Measurements from ENCODE around the gene DDX1.

DDX1 gene

DNA sequence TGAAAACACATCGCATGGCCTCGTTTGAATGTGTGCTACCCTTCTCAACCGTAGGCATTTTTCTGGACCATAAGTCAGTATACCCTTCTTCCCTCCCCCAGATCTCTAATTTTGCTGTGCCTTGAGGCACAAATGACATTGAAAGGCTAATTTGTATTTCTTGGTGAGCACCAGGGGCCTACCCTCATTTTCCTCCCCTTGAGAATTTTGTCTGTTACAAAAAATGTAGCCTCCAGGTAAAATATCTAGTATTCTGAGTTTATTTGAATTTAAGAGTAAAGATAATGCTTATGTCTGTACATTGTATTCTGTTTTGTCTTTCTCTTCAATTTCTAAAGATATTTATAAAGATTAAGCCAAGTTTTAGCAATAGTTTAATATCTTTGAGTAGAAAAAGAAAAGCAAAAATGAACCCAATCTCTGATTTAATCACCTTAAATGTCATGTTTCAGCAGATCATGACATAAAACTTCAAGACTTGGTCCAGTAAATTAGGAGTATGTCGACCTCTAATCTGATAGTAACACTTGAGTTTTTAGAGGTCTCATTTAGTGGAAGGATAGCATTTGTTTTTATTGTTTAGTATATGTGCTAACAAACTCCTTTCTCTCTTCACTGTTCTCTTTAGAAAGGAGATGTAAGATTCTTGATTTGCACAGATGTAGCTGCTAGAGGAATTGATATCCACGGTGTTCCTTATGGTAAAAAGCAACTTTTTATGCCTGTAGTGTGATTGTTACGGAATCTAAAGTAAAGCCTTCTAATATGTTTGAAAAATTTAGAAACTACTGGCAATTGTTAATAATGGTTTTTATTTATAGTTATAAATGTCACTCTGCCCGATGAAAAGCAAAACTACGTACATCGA is 36.4 kb downstream of the DDX1 start:
- TF ChIP-seq, protein P1, sequence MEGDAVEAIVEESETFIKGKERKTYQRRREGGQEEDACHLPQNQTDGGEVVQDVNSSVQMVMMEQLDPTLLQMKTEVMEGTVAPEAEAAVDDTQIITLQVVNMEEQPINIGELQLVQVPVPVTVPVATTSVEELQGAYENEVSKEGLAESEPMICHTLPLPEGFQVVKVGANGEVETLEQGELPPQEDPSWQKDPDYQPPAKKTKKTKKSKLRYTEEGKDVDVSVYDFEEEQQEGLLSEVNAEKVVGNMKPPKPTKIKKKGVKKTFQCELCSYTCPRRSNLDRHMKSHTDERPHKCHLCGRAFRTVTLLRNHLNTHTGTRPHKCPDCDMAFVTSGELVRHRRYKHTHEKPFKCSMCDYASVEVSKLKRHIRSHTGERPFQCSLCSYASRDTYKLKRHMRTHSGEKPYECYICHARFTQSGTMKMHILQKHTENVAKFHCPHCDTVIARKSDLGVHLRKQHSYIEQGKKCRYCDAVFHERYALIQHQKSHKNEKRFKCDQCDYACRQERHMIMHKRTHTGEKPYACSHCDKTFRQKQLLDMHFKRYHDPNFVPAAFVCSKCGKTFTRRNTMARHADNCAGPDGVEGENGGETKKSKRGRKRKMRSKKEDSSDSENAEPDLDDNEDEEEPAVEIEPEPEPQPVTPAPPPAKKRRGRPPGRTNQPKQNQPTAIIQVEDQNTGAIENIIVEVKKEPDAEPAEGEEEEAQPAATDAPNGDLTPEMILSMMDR (IDR thresholded peaks at IDR 0.05; ENCODE audit: low read depth, low read length), result no peak
- DNase-seq, result no peak
- no peaks in the 10 kb centered on the region for H3K9me3 ChIP-seq
- no peak overlapping the region for H3K4me3 ChIP-seq (ENCODE audit: low read depth, low read length)
- peaks cover 94% of the 10 kb centered on the region for H3K36me3 ChIP-seq
- H3K4me1 ChIP-seq, result no peaks in the 10 kb centered on the region
- no peaks in the 10 kb centered on the region for H3K27me3 ChIP-seq

- H3K36me3 ChIP-seq, result peaks cover 95% of the 10 kb centered on the region
- H3K4me1 ChIP-seq, result no peaks in the 10 kb centered on the region
- no peak for DNase-seq
- H3K4me3 ChIP-seq (ENCODE audit: low read depth, low read length), result no peak overlapping the region
- TF ChIP-seq, protein P1 (IDR thresholded peaks at IDR 0.05; ENCODE audit: low read depth, low read length), result no peak
- H3K9me3 ChIP-seq, result no peaks in the 10 kb centered on the region
- H3K27me3 ChIP-seq, result no peaks in the 10 kb centered on the region
Observed at GRCh38 chr2:15628899-15629855, 37.5 kb downstream of the DDX1 start.

DNA sequence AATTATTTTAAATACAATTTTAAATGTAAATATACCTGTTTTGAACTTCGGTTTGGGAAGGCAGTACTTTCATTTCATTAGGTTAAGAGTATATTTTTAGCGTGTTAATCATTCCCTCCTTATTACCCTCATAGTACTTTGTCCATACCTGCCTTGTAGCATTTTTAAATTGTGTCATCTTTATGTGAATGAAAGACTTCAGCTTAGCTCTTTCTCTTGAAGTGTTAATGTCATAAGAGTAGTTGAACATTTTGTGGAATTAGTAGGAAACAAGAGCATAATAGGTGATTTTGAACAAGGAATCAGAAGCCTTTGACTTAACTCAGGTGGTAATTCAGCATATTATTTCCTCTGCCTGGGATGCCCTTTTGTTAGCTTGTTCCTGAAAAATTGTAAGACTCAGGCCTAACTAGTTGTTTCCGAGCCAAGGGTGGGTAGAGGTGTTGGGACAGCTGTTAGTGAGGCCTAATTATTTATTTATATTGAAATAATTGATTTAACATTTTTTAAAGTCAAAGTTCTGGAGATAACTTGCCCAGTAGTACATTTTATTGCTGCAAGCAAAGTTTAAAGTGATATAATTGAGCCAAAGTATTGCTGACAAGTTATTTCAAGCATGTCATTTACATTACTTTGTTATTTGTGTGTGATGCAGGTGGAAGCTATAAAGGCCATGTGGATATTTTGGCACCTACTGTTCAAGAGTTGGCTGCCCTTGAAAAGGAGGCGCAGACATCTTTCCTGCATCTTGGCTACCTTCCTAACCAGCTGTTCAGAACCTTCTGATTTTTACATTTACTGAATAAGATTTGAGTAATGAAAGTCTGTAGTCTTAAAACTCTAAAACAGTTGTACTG is 38.7 kb downstream of the DDX1 start:
- no peaks in the 10 kb centered on the region for H3K27me3 ChIP-seq
- DNase-seq, result no peak
- TF ChIP-seq, protein P1 (IDR thresholded peaks at IDR 0.05; ENCODE audit: low read depth, low read length), result no peak
- H3K9me3 ChIP-seq, result no peaks in the 10 kb centered on the region
- no peaks in the 10 kb centered on the region for H3K4me1 ChIP-seq
- H3K36me3 ChIP-seq, result peaks cover 91% of the 10 kb centered on the region
- H3K4me3 ChIP-seq (ENCODE audit: low read depth, low read length), result no peak overlapping the region

DNA sequence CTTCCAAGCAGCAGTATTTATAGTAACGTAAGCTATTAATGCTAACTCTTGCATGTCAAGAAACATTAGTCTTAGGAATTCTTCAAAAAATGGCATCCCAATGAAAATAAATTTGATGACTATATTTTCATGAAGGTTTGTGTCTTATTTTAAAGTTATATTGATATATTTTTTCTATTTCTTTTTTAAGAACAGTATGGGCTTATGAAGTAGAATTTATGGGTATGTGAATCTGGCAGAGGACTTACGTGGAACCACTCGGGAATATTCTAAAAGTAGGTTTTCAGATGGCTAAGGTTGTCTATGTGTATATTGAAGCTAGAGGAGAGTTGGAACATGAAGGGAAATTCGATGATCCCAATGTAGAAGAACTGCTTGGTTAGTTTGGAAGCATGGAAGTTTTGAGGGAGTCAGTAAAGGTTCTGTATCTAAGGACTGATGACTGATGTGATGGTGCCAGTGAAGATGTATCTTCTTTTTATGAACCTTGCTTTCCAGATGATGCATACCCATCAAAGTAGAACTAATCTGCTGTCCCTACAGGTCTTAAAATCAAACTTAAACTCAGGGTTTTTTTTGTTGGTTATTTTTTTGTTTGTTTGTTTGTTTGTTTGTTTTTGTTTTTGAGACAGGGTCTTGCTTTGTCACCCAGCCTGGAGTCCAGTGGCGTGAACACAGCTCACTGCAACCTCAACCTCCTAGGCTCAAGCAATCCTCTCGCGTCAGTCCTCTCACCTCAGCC is 39.5 kb downstream of the DDX1 start:
- TF ChIP-seq, protein P1 (IDR thresholded peaks at IDR 0.05; ENCODE audit: low read depth, low read length), result no peak
- no peak for DNase-seq
- Histone ChIP-seq H3K4me1 (no peaks in the 10 kb centered on the region), H3K9me3 (no peaks in the 10 kb centered on the region), H3K4me3 (ENCODE audit: low read depth, low read length) (no peak overlapping the region), H3K27me3 (no peaks in the 10 kb centered on the region), H3K36me3 (peaks cover 92% of the 10 kb centered on the region)

DNA sequence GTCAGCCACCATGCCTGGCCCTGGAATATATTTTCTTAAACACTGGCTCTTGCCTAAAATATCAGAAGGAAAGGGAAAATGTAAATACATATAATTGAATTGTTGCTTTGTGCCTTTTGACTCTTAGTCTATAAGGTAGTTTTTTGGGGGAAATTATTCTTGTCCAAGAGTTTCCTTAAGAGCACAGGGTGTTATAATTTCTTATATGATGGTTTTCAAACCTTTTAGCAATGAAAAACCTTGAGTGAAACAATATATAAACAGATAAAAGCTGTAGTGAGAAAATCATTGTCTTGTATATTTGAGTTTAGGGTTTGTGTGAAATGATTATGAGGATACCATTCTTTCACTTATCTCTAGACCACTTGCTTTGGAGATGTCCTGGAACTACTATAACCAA is 40.2 kb downstream of the DDX1 start:
- Histone ChIP-seq H3K4me1 (no peaks in the 10 kb centered on the region), H3K4me3 (ENCODE audit: low read depth, low read length) (no peak overlapping the region), H3K27me3 (no peaks in the 10 kb centered on the region), H3K9me3 (no peaks in the 10 kb centered on the region), H3K36me3 (peaks cover 85% of the 10 kb centered on the region)
- no peak for DNase-seq
- TF ChIP-seq, protein P1 (IDR thresholded peaks at IDR 0.05; ENCODE audit: low read depth, low read length), result no peak
